ENCODE measurements around the gene AQP12A.

Gene AQP12A

DNA sequence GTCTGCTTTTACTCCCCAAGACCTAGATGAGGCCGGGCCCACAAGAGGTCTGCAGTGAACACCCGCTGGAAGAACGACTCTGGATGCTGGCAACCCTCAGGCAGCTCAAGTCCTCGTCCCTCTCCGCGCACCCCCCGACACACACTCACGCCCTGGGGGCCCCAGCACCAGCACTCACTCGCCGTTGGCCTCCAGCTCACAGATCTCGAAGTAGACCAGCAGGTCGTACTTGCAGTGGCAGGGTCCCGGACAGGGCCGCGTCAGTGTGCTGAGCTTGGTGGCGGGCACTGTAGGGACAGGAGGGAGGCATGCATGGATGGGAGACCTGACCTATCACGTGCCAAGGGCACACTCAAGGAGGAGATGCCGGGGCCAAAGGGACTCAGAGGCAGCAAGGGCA, 49.4 kb downstream of the AQP12A start:
- DNase-seq (ENCODE audit: low read depth in 2 of 2): no peak

DNA sequence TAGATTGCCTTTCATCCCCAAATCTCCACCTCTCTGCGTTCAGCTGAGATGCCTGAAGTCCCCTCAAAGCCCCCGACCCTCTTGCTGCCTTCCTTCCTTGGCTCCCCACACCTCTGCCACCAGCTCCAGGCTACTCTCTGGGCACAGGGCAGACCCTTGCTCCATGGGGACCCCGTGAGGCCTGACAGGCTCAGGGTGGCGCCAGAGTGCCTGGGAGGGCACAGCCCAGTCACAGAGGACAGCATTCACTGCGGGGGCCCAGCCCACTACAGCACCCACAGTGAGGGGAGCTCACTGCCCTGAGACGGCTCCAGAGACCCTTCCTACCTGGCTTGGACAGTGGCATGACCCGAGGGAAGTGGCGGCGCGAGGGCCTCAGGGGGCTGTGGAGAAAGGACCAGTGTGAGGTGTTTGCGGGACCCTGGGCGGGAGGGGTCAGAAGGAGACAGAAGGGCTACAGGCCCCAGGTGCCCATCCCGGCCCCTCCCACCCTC, 51.0 kb downstream of the AQP12A start:
- no peak for DNase-seq (ENCODE audit: low read depth in 2 of 2)

DNA sequence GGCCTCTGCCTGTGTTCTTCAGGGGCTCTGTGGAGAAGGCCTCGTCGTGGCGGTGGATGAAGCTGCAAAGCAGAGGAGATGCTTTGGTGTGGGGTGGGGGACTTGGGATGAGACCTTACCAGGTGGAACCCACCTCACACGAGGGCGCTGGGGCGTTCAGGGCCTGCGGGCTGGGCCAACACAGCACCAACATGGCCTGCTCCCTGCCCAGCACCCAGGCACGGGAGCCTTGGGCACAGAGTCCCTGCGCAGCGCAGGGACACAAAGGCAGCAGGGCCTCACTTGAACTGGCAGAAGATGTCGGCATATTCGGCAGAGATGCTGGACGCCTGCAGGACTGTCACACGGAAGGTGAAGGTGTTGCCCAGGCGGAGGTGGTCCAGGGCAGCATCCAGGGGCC, 53.8 kb downstream of the AQP12A start:
- DNase-seq (ENCODE audit: low read depth in 2 of 2): no peak

DNA sequence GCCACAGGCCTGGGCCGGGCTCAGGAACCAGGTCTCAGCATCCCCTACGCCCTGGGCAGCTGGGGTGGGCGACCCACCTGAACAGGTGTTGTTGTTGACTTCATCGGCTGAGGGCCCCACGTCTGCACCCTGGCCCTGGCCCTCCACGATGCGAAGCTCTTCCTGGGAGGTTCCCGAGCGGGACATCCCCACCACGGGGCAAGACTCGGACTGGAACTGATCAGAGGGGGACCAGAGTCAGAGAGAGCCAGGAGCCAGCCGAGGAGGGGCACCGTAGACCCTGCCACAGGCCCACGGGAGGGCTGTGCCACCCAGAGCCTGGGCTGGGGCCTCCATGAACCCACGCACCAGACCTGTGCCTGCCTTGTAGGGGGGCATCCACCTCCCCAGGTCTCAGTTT, 54.3 kb downstream of the AQP12A start:
- no peak for DNase-seq (ENCODE audit: low read depth in 2 of 2)

DNA sequence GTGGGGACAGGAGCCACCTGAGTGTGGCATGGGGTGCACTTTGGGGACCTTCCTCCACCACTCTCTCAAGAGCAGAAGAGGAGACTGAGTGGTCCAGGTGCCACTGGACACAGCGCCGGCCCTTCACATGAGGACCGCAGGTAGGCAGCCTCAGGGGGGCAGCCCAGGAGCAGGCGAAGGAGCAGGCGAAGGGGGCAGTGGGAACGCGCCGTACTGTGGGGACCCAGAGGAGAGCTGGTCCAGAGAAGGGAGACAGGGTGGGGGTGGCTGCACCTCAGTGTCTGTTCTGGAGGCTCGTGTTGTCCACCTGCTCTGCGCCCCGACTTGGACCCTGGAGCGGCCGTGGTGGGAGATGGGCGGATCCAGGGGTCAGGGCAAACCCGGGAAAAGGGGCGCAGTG, 55.0 kb downstream of the AQP12A start:
- no peak for DNase-seq (ENCODE audit: low read depth in 2 of 2)

DNA sequence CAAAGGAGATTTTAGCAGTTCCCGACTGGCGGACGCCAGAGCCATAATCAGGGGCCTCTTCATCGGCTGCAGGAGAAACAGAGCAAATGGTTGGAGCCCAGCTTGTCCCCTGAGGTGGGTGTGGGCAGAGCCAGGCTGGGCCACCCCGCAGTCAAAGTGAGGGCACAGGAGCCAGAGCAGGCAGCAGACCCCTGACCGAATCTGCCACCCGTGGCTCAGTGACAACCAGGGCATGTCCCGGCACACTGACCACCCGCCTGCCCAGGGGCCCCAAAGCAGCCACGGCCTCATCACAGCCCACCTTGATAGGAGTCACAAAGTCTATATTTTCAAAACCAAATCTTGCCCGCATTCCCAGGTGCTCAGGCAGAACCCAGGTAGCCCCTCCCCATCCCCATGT, 55.6 kb downstream of the AQP12A start:
- DNase-seq (ENCODE audit: low read depth in 2 of 2): no peak

Data from stimulated activated CD8-positive, alpha-beta memory T cell treated with anti-CD3 and anti-CD28 coated beads, Interleukin-15, amount 100 ng/mL, for 48 hours (primary cell).